ENCODE results near the gene CDK5R1.

CDK5R1 gene

GRCh38 chr17:32494621-32495358 lies 8.0 kb downstream of the CDK5R1 start:
- H3K4me3 ChIP-seq (ENCODE audit: low read depth, low read length), result no peak overlapping the region
- TF ChIP-seq CTCF (IDR thresholded peaks at IDR 0.05; ENCODE audit: low read depth, low read length), result no peak
- DNase-seq (ENCODE audit: low read depth, low spot score), result peak; percentile 42
- in situ Hi-C loops (cut with HindIII; ENCODE audit: low sequenced_read_pairs), result no loop called here

GRCh38 chr17:32495359-32496231 lies 8.8 kb downstream of the CDK5R1 start:
- TF ChIP-seq CTCF (IDR thresholded peaks at IDR 0.05; ENCODE audit: low read depth, low read length), result no peak
- in situ Hi-C loops (cut with HindIII; ENCODE audit: low sequenced_read_pairs), result no loop called here
- H3K4me3 ChIP-seq (ENCODE audit: low read depth, low read length), result no peak overlapping the region
- DNase-seq (ENCODE audit: low read depth, low spot score), result peak; percentile 47

GRCh38 chr17:32496395-32497073 lies 9.7 kb downstream of the CDK5R1 start:
- DNase-seq (ENCODE audit: low read depth, low spot score), result peak; percentile 81
- H3K4me3 ChIP-seq (ENCODE audit: low read depth, low read length), result no peak overlapping the region
- in situ Hi-C loops (cut with HindIII; ENCODE audit: low sequenced_read_pairs), result no loop called here
- no peak for TF ChIP-seq CTCF (IDR thresholded peaks at IDR 0.05; ENCODE audit: low read depth, low read length)

- DNase-seq (ENCODE audit: low read depth, low spot score), result peak; percentile 29
- in situ Hi-C loops (cut with HindIII; ENCODE audit: low sequenced_read_pairs), result no loop called here
- TF ChIP-seq CTCF (IDR thresholded peaks at IDR 0.05; ENCODE audit: low read depth, low read length), result peak; percentile 24
Observed at GRCh38 chr17:32497431-32498205, 10.8 kb downstream of the CDK5R1 start.

GRCh38 chr17:32498391-32498790 lies 11.6 kb downstream of the CDK5R1 start:
- no peak for TF ChIP-seq CTCF (IDR thresholded peaks at IDR 0.05; ENCODE audit: low read depth, low read length)
- in situ Hi-C loops (cut with HindIII; ENCODE audit: low sequenced_read_pairs), result no loop called here
- H3K4me3 ChIP-seq (ENCODE audit: low read depth, low read length), result no peak overlapping the region
- DNase-seq (ENCODE audit: low read depth, low spot score), result no peak

More at GRCh38 chr17:32497431-32498205, 10.8 kb downstream of the CDK5R1 start:
- no peak overlapping the region for H3K4me3 ChIP-seq (ENCODE audit: low read depth, low read length)

- in situ Hi-C loops (cut with HindIII; ENCODE audit: low sequenced_read_pairs), result no loop called here
- H3K4me3 ChIP-seq (ENCODE audit: low read depth, low read length), result no peak overlapping the region
- DNase-seq (ENCODE audit: low read depth, low spot score), result no peak
- no peak for TF ChIP-seq CTCF (IDR thresholded peaks at IDR 0.05; ENCODE audit: low read depth, low read length)
Observed at GRCh38 chr17:32502013-32502412, 15.2 kb downstream of the CDK5R1 start.

Data from astrocyte of the spinal cord (primary cell).